Immature natural killer cell (primary cell): ENCODE measurements around the gene KIF12. TPM values are rescaled to one million over a fixed set of nuclear protein-coding genes. Genes with fewer than 3 reads are reported as not detected.
A peak's percentile ranks its signal among the peaks of the same experiment; 100 is the strongest.

Experiments used
- DNase-seq, 3 donors: peaks; one replicate each; pipeline ENCODE4 v3.0.0; 2022; ENCODE audit warnings: mixed read lengths in 1 of 3
- H3K27ac Mint-ChIP-seq, 6 donors: one replicate each; pipeline ENCODE4 v1.8.0; 2020; ENCODE audit warnings: mixed read lengths in 6 of 6, mild to moderate bottlenecking in 5 of 6, inconsistent platforms in 4 of 6, moderate library complexity in 3 of 6
- H3K27me3 Mint-ChIP-seq, 3 donors: one replicate each; pipeline ENCODE4 v1.8.0; 2020 to 2021; ENCODE audit warnings: low read depth in 3 of 3, mild to moderate bottlenecking in 3 of 3, mixed read lengths in 3 of 3, moderate library complexity in 3 of 3, inconsistent platforms in 1 of 3
- H3K36me3 Mint-ChIP-seq, 3 donors: one replicate each; pipeline ENCODE4 v1.8.0; 2020; ENCODE audit warnings: mixed read lengths in 3 of 3, inconsistent platforms in 2 of 3, mild to moderate bottlenecking in 2 of 3
- H3K4me1 Mint-ChIP-seq, 2 donors: one replicate each; pipeline ENCODE4 v1.8.0; 2020; ENCODE audit warnings: inconsistent platforms in 2 of 2, mild to moderate bottlenecking in 2 of 2, mixed read lengths in 2 of 2, moderate library complexity in 1 of 2
- H3K4me3 Mint-ChIP-seq, 5 donors: one replicate each; pipeline ENCODE4 v1.8.0; 2020; ENCODE audit warnings: mild to moderate bottlenecking in 5 of 5, mixed read lengths in 5 of 5, inconsistent platforms in 3 of 5, moderate library complexity in 3 of 5
- H3K9me3 Mint-ChIP-seq, 6 donors: one replicate each; pipeline ENCODE4 v1.8.0; 2020; ENCODE audit warnings: mild to moderate bottlenecking in 6 of 6, mixed read lengths in 6 of 6, inconsistent platforms in 4 of 6, moderate library complexity in 3 of 6
- polyA plus RNA-seq, 3 donors: library from polyadenylated mRNA; unstranded; fragments of 300-500 nt; fragmentation: Illumina TruSeq; gene quantifications; one replicate each; pipeline ENCODE4 v1.2.3, GENCODE V29; 2021

Gene KIF12
- polyA plus RNA-seq, 3 donors from 2014 or later = not detected

GRCh38 chr9:114119242-114120191 lies 20.4 kb upstream of the KIF12 start:
- H3K27ac Mint-ChIP-seq = no peak overlapping the region
- no peaks in the 10 kb centered on the region for H3K9me3 Mint-ChIP-seq
- no peaks in the 10 kb centered on the region for H3K4me1 Mint-ChIP-seq
- no peak for DNase-seq
- no peaks in the 10 kb centered on the region for H3K36me3 Mint-ChIP-seq
- H3K27me3 Mint-ChIP-seq = peaks cover 0 to 4% (median 0%) of the 10 kb centered on the region in 3 donors
- no peak overlapping the region for H3K4me3 Mint-ChIP-seq

- Mint-ChIP-seq H3K4me1 (no peaks in the 10 kb centered on the region), H3K36me3 (no peaks in the 10 kb centered on the region), H3K9me3 (no peaks in the 10 kb centered on the region), H3K27me3 (peaks cover 0 to 3% (median 3%) of the 10 kb centered on the region in 3 donors), H3K27ac (no peak overlapping the region), H3K4me3 (no peak overlapping the region)
- no peak for DNase-seq
Observed at GRCh38 chr9:114117996-114118830, 19.1 kb upstream of the KIF12 start.

GRCh38 chr9:114117614-114117995 lies 18.5 kb upstream of the KIF12 start:
- Mint-ChIP-seq H3K9me3 (no peaks in the 10 kb centered on the region), H3K4me1 (no peaks in the 10 kb centered on the region), H3K36me3 (no peaks in the 10 kb centered on the region), H3K4me3 (no peak overlapping the region), H3K27ac (no peak overlapping the region), H3K27me3 (peaks cover 2 to 6% (median 3%) of the 10 kb centered on the region in 3 donors)
- DNase-seq = no peak

- Mint-ChIP-seq H3K36me3 (no peaks in the 10 kb centered on the region), H3K4me3 (no peak overlapping the region), H3K4me1 (no peaks in the 10 kb centered on the region), H3K9me3 (no peaks in the 10 kb centered on the region), H3K27me3 (peaks cover 2 to 9% (median 5%) of the 10 kb centered on the region in 3 donors), H3K27ac (no peak overlapping the region)
- DNase-seq = no peak
Observed at GRCh38 chr9:114116126-114116747, 17.1 kb upstream of the KIF12 start.

GRCh38 chr9:114115654-114116125 lies 16.6 kb upstream of the KIF12 start:
- DNase-seq = no peak
- H3K27me3 Mint-ChIP-seq = peaks cover 2 to 9% (median 5%) of the 10 kb centered on the region in 3 donors
- H3K36me3 Mint-ChIP-seq = no peaks in the 10 kb centered on the region
- H3K27ac Mint-ChIP-seq = no peak overlapping the region
- no peaks in the 10 kb centered on the region for H3K4me1 Mint-ChIP-seq
- H3K4me3 Mint-ChIP-seq = no peak overlapping the region
- H3K9me3 Mint-ChIP-seq = no peaks in the 10 kb centered on the region

GRCh38 chr9:114114364-114114763 lies 15.3 kb upstream of the KIF12 start:
- DNase-seq = no peak
- H3K4me1 Mint-ChIP-seq = no peaks in the 10 kb centered on the region
- H3K27ac Mint-ChIP-seq = no peak overlapping the region
- peaks cover 2 to 9% (median 5%) of the 10 kb centered on the region in 3 donors for H3K27me3 Mint-ChIP-seq
- H3K4me3 Mint-ChIP-seq = no peak overlapping the region
- H3K36me3 Mint-ChIP-seq = no peaks in the 10 kb centered on the region
- H3K9me3 Mint-ChIP-seq = no peaks in the 10 kb centered on the region

- Mint-ChIP-seq H3K4me3 (no peak overlapping the region), H3K36me3 (no peaks in the 10 kb centered on the region), H3K27me3 (peaks cover 2 to 6% (median 5%) of the 10 kb centered on the region in 3 donors), H3K4me1 (no peaks in the 10 kb centered on the region), H3K9me3 (no peaks in the 10 kb centered on the region), H3K27ac (no peak overlapping the region)
- no peak for DNase-seq
Observed at GRCh38 chr9:114112778-114113584, 13.9 kb upstream of the KIF12 start.

- H3K27ac Mint-ChIP-seq = no peak overlapping the region
- no peak overlapping the region for H3K4me3 Mint-ChIP-seq
- H3K4me1 Mint-ChIP-seq = no peaks in the 10 kb centered on the region
- no peak for DNase-seq
- H3K36me3 Mint-ChIP-seq = no peaks in the 10 kb centered on the region
- no peaks in the 10 kb centered on the region for H3K9me3 Mint-ChIP-seq
- peaks cover 2 to 6% (median 5%) of the 10 kb centered on the region in 3 donors for H3K27me3 Mint-ChIP-seq
Observed at GRCh38 chr9:114112325-114112724, 13.2 kb upstream of the KIF12 start.

GRCh38 chr9:114110180-114110579 lies 11.1 kb upstream of the KIF12 start:
- H3K36me3 Mint-ChIP-seq = no peaks in the 10 kb centered on the region

GRCh38 chr9:114109124-114109523 lies 10.0 kb upstream of the KIF12 start:
- no peaks in the 10 kb centered on the region for H3K9me3 Mint-ChIP-seq
- peaks cover 4 to 6% (median 5%) of the 10 kb centered on the region in 3 donors for H3K27me3 Mint-ChIP-seq

More at GRCh38 chr9:114110180-114110579, 11.1 kb upstream of the KIF12 start:
- H3K4me1 Mint-ChIP-seq = no peaks in the 10 kb centered on the region
- H3K4me3 Mint-ChIP-seq = no peak overlapping the region
- H3K27ac Mint-ChIP-seq = no peak overlapping the region
- no peaks in the 10 kb centered on the region for H3K9me3 Mint-ChIP-seq
- no peak for DNase-seq
- H3K27me3 Mint-ChIP-seq = peaks cover 5 to 6% (median 5%) of the 10 kb centered on the region in 3 donors

GRCh38 chr9:114108016-114108833 lies 9.1 kb upstream of the KIF12 start:
- DNase-seq = peak in 2 of 3 donors; percentile 9 to 14
- Mint-ChIP-seq H3K9me3 (no peaks in the 10 kb centered on the region), H3K4me1 (no peaks in the 10 kb centered on the region), H3K4me3 (no peak overlapping the region), H3K36me3 (no peaks in the 10 kb centered on the region), H3K27me3 (peaks cover 2 to 9% (median 5%) of the 10 kb centered on the region in 3 donors), H3K27ac (no peak overlapping the region)

More at GRCh38 chr9:114109124-114109523, 10.0 kb upstream of the KIF12 start:
- no peak overlapping the region for H3K27ac Mint-ChIP-seq
- no peak overlapping the region for H3K4me3 Mint-ChIP-seq
- DNase-seq = no peak
- no peaks in the 10 kb centered on the region for H3K4me1 Mint-ChIP-seq
- no peaks in the 10 kb centered on the region for H3K36me3 Mint-ChIP-seq

GRCh38 chr9:114107286-114108001 lies 8.4 kb upstream of the KIF12 start:
- DNase-seq = no peak
- H3K27me3 Mint-ChIP-seq = peaks cover 2 to 11% (median 4%) of the 10 kb centered on the region in 3 donors
- H3K36me3 Mint-ChIP-seq = no peaks in the 10 kb centered on the region
- no peak overlapping the region for H3K27ac Mint-ChIP-seq
- no peak overlapping the region for H3K4me3 Mint-ChIP-seq
- no peaks in the 10 kb centered on the region for H3K9me3 Mint-ChIP-seq
- no peaks in the 10 kb centered on the region for H3K4me1 Mint-ChIP-seq
